Measurements from ENCODE around the gene TNRC6A. TPM values are rescaled to one million over a fixed set of nuclear protein-coding genes. Genes with fewer than 3 reads are reported as not detected.
A peak's percentile ranks its signal among the peaks of the same experiment; 100 is the strongest.

Gene TNRC6A
- total and polyA plus RNA-seq, 2 experiments from 2014 or later, result 12.5 to 13.1 TPM

- H3K27ac ChIP-seq, result no peak within 1 kb of the TSS
- 84 to 85% methylated on average over 20 to 21 of the region's 21 CpGs for WGBS, 2 experiments (ENCODE audit: low coverage in 1 of 2, low lambda C conversion rate in 2 of 2, missing lambda C conversion rate in 2 of 2)
- no peak within 1 kb of the TSS for H2AFZ ChIP-seq
- TF ChIP-seq EZH2 (IDR thresholded peaks at IDR 0.05; ENCODE audit: insufficient read depth, poor library complexity, severe bottlenecking) (no peak), EZH2phosphoT487 (IDR thresholded peaks at IDR 0.05; ENCODE audit: insufficient read depth, low read depth) (no peak)
- no peak for DNase-seq
- no peaks in the 10 kb centered on the region for H3K9me3 ChIP-seq (ENCODE audit: low read depth)
- H3K4me2 ChIP-seq (ENCODE audit: unreplicated experiment), result no peak within 1 kb of the TSS
- H3K27me3 ChIP-seq (replicated peaks; ENCODE audit: insufficient read depth), result no peaks in the 10 kb centered on the region
- H3K36me3 ChIP-seq (ENCODE audit: low read depth), result no peaks in the 10 kb centered on the region
- no peaks in the 10 kb centered on the region for H3K79me2 ChIP-seq (ENCODE audit: insufficient read depth)
- H3F3A ChIP-seq (ENCODE audit: insufficient read depth), result peaks cover 13% of the 10 kb centered on the region; the same call in 1 of the 2 replicates
- in situ Hi-C loops (cut with MboI), result no loop called here
- H3K4me1 ChIP-seq (ENCODE audit: insufficient read depth), result peaks cover 12% of the 10 kb centered on the region; the same call in 1 of the 2 replicates
- no peak within 1 kb of the TSS for H3K9ac ChIP-seq
- no peaks in the 10 kb centered on the region for H3K9me2 ChIP-seq (ENCODE audit: insufficient read depth)
- no peak within 1 kb of the TSS for H3K4me3 ChIP-seq
- no peaks in the 10 kb centered on the region for H4K20me1 ChIP-seq (ENCODE audit: insufficient read depth)
Measured at GRCh38 chr16:24845726-24846547, 116.5 kb downstream of the TNRC6A start, which contains the start of gene SLC5A11. SLC5A11 (plus strand) TSS chr16:24845963; CDS start chr16:24858644, 12,681 bp downstream.

GRCh38 chr16:24846548-24847357, 117.3 kb downstream of the TNRC6A start:
- no peak overlapping the region for H2AFZ ChIP-seq
- no peak overlapping the region for H3K4me3 ChIP-seq
- H3K27ac ChIP-seq, result no peak overlapping the region
- WGBS, 2 experiments (ENCODE audit: low coverage in 1 of 2, low lambda C conversion rate in 2 of 2, missing lambda C conversion rate in 2 of 2), result 70 to 75% methylated on average over 8 of the region's 8 CpGs
- H4K20me1 ChIP-seq (ENCODE audit: insufficient read depth), result no peaks in the 10 kb centered on the region
- no peak overlapping the region for H3K4me2 ChIP-seq (ENCODE audit: unreplicated experiment)
- H3K9me2 ChIP-seq (ENCODE audit: insufficient read depth), result no peaks in the 10 kb centered on the region
- H3K36me3 ChIP-seq (ENCODE audit: low read depth), result no peaks in the 10 kb centered on the region
- no peaks in the 10 kb centered on the region for H3K79me2 ChIP-seq (ENCODE audit: insufficient read depth)
- H3K9ac ChIP-seq, result no peak overlapping the region
- no peaks in the 10 kb centered on the region for H3K27me3 ChIP-seq (replicated peaks; ENCODE audit: insufficient read depth)
- in situ Hi-C loops (cut with MboI), result no loop called here
- H3K9me3 ChIP-seq (ENCODE audit: low read depth), result no peaks in the 10 kb centered on the region
- TF ChIP-seq EZH2phosphoT487 (IDR thresholded peaks at IDR 0.05; ENCODE audit: insufficient read depth, low read depth) (no peak), EZH2 (IDR thresholded peaks at IDR 0.05; ENCODE audit: insufficient read depth, poor library complexity, severe bottlenecking) (no peak)
- peaks cover 19% of the 10 kb centered on the region for H3F3A ChIP-seq (ENCODE audit: insufficient read depth)
- DNase-seq, result no peak
- H3K4me1 ChIP-seq (ENCODE audit: insufficient read depth), result peaks cover 18% of the 10 kb centered on the region; the same call in 1 of the 2 replicates

GRCh38 chr16:24847358-24847664, 117.9 kb downstream of the TNRC6A start:
- Histone ChIP-seq H3K9me3 (ENCODE audit: low read depth) (no peaks in the 10 kb centered on the region), H3K36me3 (ENCODE audit: low read depth) (no peaks in the 10 kb centered on the region), H3K27me3 (replicated peaks; ENCODE audit: insufficient read depth) (no peaks in the 10 kb centered on the region), H3K4me3 (no peak overlapping the region), H3F3A (ENCODE audit: insufficient read depth) (peaks cover 21% of the 10 kb centered on the region), H3K4me1 (ENCODE audit: insufficient read depth) (peaks cover 18% of the 10 kb centered on the region; the same call in 1 of the 2 replicates), H3K4me2 (ENCODE audit: unreplicated experiment) (no peak overlapping the region), H2AFZ (no peak overlapping the region), H4K20me1 (ENCODE audit: insufficient read depth) (no peaks in the 10 kb centered on the region), H3K79me2 (ENCODE audit: insufficient read depth) (no peaks in the 10 kb centered on the region), H3K9me2 (ENCODE audit: insufficient read depth) (no peaks in the 10 kb centered on the region), H3K27ac (no peak overlapping the region), H3K9ac (no peak overlapping the region)
- no peak for TF ChIP-seq EZH2 (IDR thresholded peaks at IDR 0.05; ENCODE audit: insufficient read depth, poor library complexity, severe bottlenecking)
- no peak for TF ChIP-seq EZH2phosphoT487 (IDR thresholded peaks at IDR 0.05; ENCODE audit: insufficient read depth, low read depth)
- DNase-seq, result no peak
- in situ Hi-C loops (cut with MboI), result no loop called here
- WGBS, 2 experiments (ENCODE audit: low coverage in 1 of 2, low lambda C conversion rate in 2 of 2, missing lambda C conversion rate in 2 of 2), result 84 to 88% methylated on average over 3 of the region's 3 CpGs

- peak; percentile 74 for DNase-seq
- Histone ChIP-seq H3K27ac (no peak overlapping the region), H3K9ac (no peak overlapping the region), H3K4me2 (ENCODE audit: unreplicated experiment) (no peak overlapping the region), H4K20me1 (ENCODE audit: insufficient read depth) (no peaks in the 10 kb centered on the region), H3K36me3 (ENCODE audit: low read depth) (no peaks in the 10 kb centered on the region), H3K4me1 (ENCODE audit: insufficient read depth) (peaks cover 18% of the 10 kb centered on the region; the same call in 1 of the 2 replicates), H3K9me3 (ENCODE audit: low read depth) (no peaks in the 10 kb centered on the region), H3K27me3 (replicated peaks; ENCODE audit: insufficient read depth) (no peaks in the 10 kb centered on the region), H3K79me2 (ENCODE audit: insufficient read depth) (no peaks in the 10 kb centered on the region), H3F3A (ENCODE audit: insufficient read depth) (peaks cover 21% of the 10 kb centered on the region), H3K9me2 (ENCODE audit: insufficient read depth) (no peaks in the 10 kb centered on the region), H3K4me3 (no peak overlapping the region), H2AFZ (no peak overlapping the region)
- in situ Hi-C loops (cut with MboI), result no loop called here
- 55 to 62% methylated on average over 5 of the region's 5 CpGs for WGBS, 2 experiments (ENCODE audit: low coverage in 1 of 2, low lambda C conversion rate in 2 of 2, missing lambda C conversion rate in 2 of 2)
- no peak for TF ChIP-seq EZH2 (IDR thresholded peaks at IDR 0.05; ENCODE audit: insufficient read depth, poor library complexity, severe bottlenecking)
- TF ChIP-seq EZH2phosphoT487 (IDR thresholded peaks at IDR 0.05; ENCODE audit: insufficient read depth, low read depth), result no peak
Measured at GRCh38 chr16:24848065-24848464, 118.6 kb downstream of the TNRC6A start.
